HG03135 (cell line): ENCODE data around the gene ADIPOR1.
"Not testable (repeated sequence)": the region's sequence is repeated elsewhere in the genome, so short reads cannot be mapped to it uniquely, and the experiment has no call there.

Experiments
- ATAC-seq: cut with Tn5 transposase; IDR thresholded peaks from one replicate; pipeline ENCODE4 v1.9.1; 2021; ENCODE audit warnings: mild to moderate bottlenecking, moderate library complexity; ENCODE audit not compliant: unreplicated experiment

ADIPOR1 gene, protein sequence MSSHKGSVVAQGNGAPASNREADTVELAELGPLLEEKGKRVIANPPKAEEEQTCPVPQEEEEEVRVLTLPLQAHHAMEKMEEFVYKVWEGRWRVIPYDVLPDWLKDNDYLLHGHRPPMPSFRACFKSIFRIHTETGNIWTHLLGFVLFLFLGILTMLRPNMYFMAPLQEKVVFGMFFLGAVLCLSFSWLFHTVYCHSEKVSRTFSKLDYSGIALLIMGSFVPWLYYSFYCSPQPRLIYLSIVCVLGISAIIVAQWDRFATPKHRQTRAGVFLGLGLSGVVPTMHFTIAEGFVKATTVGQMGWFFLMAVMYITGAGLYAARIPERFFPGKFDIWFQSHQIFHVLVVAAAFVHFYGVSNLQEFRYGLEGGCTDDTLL

GRCh38 chr1:202957733-202958543 is at the start of gene ADIPOR1:
ADIPOR1 (minus strand) TSS chr1:202958312; CDS start chr1:202951070, 7,242 bp downstream.
- ATAC-seq = peak; percentile 95

DNA sequence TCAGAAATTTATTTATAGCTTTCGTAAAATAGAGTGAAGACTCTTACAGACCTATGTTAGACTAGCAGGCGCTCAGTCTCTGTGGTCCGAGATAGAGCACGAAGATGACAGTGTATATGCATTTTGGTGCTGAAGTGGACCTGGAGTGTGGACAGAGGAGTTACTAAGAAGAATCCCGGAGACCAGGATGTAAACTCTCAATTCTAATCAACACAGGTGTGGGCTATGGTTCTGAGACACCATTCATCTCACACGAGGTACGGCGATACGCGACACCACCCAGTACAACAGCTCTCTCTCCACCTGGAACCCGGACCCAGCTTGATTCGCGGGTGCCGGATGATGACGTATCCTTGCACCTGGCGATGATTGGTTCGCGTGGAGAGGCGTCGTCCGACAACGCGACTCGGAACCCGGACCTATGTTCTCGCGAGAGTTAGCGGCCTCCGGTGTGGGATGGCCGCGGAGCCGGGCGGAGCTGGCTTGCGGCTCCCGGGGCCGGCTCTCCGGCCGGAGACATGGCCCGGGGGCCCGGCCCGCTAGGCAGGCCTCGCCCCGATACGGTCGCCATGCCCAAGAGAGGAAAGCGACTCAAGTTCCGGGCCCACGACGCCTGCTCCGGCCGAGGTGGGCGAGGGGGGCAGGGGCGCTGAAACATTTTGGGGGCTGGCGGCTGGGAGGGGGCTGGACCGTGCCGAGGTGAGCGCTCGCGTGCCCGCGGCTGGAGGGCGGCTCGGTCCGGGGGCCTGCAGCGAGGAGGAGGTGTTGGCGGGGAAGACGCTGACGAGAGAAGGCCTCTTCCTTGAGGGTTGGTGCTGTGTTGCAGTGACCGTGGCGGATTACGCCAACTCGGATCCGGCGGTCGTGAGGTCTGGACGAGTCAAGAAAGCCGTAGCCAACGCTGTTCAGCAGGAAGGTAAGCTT is 49.1 kb upstream of the ADIPOR1 start, which contains the start of gene TMEM183A:
Gene TMEM183A (plus strand): TSS at position 427 of the 924 bp plus-strand sequence. CDS start 92 bp downstream, at position 519.
- ATAC-seq = peak; percentile 89

DNA sequence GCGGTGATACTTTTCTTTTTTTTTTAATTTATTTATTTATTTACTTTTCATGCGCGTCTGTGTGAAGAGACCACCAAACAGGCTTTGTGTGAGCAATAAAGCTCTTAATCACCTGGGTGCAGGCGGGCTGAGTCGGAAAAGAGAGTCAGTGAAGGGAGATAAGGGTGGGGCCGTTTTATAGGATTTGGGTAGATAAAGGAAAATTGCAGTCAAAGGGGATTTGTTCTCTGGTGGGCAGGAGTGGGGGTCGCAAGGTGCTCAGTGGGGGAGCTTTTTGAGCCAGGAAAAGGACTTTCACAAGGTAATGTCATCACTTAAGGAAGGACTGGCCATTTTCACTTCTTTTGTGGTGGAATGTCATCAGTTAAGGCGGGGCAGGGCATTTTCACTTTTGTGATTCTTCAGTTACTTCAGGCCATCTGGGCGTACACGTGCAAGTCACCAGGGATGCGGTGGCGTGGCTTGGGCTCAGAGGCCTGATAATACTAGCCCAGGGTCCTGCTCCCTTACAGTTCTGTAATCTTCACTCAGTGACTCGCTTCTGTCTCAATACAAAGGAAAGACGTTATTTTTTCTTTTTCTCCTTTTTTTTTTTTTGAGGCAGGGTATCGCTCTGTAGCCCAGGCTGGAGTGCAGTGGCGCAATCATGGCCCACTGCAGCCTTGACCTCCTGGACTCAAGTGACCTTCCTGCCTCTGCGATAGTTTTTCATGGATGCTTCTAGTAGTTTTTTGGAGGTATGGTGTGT is 47.5 kb upstream of the ADIPOR1 start:
- ATAC-seq = not testable (repeated sequence)

- no peak for ATAC-seq
Measured at GRCh38 chr1:203002951-203003350, 44.8 kb upstream of the ADIPOR1 start.

DNA sequence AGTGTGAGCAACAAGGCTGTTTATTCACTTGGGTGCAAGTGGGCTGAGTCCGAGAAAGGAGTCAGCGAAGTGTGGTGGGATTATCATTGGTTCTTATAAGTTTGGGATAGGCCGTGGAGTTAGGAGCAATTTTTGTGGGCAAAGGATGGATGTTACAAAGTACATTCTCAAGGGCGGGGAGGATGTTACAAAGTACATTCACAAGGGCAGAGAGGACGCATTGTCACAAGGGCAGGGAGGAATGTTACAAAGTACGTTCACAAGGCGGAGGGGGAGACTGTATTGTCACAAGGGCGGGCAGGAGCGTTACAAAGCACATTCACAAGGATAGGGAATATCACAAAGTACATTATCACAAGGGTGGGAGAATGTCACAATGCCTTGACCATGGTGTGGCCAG is 43.9 kb upstream of the ADIPOR1 start:
- ATAC-seq = no peak

DNA sequence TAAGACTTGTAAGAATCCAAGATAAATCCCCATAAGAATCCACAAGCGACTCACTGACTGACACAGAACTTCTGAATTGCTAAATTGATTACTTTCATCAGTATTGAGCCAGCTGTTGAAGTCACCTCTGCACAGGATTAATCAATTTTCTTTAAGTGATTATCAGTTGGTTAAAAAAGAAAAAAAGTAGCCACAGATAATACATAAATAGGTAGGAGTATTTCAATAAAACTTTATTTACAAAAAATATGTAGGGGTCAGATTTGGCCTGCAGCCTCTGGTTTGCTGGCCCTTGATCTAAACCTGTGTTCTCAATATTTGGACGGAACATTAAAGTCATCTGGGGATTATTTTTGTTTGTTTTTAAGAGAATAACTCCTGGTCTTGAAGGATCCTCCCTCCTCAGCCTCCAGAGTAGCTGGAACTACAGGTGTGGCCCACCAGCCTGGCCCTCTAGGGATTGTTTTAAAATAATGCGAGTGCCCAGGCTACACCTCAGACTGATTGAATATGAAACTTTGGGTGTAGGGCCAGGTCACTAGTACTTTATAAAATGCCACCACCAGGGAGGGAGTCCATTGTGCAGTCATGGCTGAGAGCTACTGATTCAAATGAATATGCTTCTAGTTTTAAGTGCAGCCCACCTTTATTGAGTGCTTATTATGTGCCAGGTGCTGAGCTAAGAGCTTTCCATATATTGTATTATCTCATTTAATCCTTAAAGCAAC is 42.3 kb upstream of the ADIPOR1 start:
- ATAC-seq = no peak

- no peak for ATAC-seq
Measured at GRCh38 chr1:202998836-202999750, 41.0 kb upstream of the ADIPOR1 start.

- ATAC-seq = no peak
Measured at GRCh38 chr1:202994756-202995155, 36.6 kb upstream of the ADIPOR1 start.

DNA sequence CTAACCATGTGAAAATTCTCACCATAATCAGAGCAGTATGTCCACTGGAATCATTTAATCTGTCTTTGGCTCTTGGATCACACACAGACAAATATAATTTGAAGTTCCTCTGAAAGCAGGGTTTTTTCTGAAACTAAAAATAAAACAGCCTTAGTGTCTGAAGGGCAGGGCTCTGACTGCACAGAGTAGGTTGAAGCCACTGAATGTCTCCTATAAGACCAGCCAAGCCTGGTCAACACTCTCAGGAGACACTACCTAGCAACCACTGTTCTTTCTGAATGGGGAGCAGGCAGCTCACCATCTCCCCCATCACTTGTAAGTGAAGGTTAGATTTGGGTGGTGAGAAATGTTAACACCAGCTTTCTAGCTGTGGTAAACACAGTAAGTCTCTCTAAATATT is 33.0 kb upstream of the ADIPOR1 start:
- ATAC-seq = no peak

DNA sequence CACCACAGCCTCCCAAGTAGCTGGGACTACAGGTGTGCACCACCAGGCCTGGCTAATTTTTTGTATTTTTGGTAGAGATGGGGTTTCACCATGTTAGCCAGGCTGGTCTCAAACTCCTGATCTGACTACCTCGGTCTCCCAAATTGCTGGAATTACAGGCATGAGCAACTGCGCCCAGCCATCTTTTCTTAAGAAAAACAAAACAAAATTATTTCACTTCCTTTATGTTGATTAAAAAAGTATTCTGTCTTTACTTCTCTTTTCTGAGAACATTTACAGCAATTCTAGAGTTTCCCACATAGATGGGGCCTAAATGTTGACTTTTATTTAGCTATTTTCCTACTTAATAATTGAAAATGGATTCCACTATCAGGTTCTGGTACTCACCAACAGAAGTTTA is 31.8 kb upstream of the ADIPOR1 start:
- ATAC-seq = no peak

- no peak for ATAC-seq
Measured at GRCh38 chr1:202987922-202988583, 29.9 kb upstream of the ADIPOR1 start.

GRCh38 chr1:202987255-202987654 is 29.1 kb upstream of the ADIPOR1 start:
- no peak for ATAC-seq

GRCh38 chr1:202986120-202986519 is 28.0 kb upstream of the ADIPOR1 start:
- ATAC-seq = not testable (repeated sequence)

GRCh38 chr1:202982715-202983430 is 24.8 kb upstream of the ADIPOR1 start:
- no peak for ATAC-seq

GRCh38 chr1:202981939-202982338 is 23.8 kb upstream of the ADIPOR1 start:
- no peak for ATAC-seq

- no peak for ATAC-seq
Measured at GRCh38 chr1:202979459-202979858, 21.3 kb upstream of the ADIPOR1 start.

DNA sequence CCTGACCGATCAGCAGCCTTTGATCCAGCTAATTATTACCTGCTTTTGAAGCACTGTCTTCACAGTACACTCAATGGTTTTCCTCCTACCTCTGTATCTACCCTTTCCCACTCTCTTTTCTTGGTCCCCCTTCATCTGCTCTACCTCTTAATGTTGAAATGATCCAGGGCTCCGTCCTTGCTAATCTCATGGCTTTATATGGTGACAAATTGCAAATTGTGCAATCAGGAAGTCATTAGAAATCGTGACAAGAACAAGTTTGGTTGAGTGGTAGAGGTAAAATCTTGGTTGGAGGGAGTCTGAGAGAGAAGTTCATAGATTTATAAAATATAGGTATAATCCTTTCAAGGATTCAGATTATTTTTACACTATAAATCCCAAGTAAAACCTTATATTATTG is 18.5 kb upstream of the ADIPOR1 start:
- no peak for ATAC-seq
